NT2/D1 (cell line): Measurements from ENCODE around the gene GPR87.

Experiments used
- DNase-seq: peaks from one replicate; pipeline ENCODE4 v3.0.0-alpha.2; 2011; ENCODE audit warnings: low read depth, low spot score
- H3K27me3 ChIP-seq: 2 replicates; pipeline ENCODE4 v1.6.0; 2011; ENCODE audit warnings: mild to moderate bottlenecking; ENCODE audit not compliant: insufficient read length, insufficient read depth
- H3K36me3 ChIP-seq: 2 replicates; pipeline ENCODE4 v1.6.1; 2011; ENCODE audit warnings: mild to moderate bottlenecking, low read length, mixed read lengths; ENCODE audit not compliant: insufficient read depth, insufficient read length
- H3K4me1 ChIP-seq: 2 replicates; pipeline ENCODE4 v1.5.1; 2011; ENCODE audit not compliant: insufficient read depth, insufficient read length
- H3K4me3 ChIP-seq: 2 replicates; pipeline ENCODE4 v1.5.1; 2011; ENCODE audit warnings: low read depth; ENCODE audit not compliant: insufficient read length
- H3K9ac ChIP-seq: 2 replicates; pipeline ENCODE4 v1.6.0; 2011; ENCODE audit warnings: low read depth; ENCODE audit not compliant: insufficient read length
- H3K9me3 ChIP-seq: 2 replicates; pipeline ENCODE4 v1.5.1; 2011; ENCODE audit warnings: mild to moderate bottlenecking, low read length; ENCODE audit not compliant: insufficient read depth
- SUZ12 ChIP-seq: IDR thresholded peaks from 2 replicates; pipeline ENCODE4 v1.6.1; 2011; ENCODE audit not compliant: insufficient read length, insufficient read depth; ENCODE audit errors: extremely low read depth
- YY1 ChIP-seq: IDR thresholded peaks from 2 replicates; pipeline ENCODE4 v1.6.1; 2011; ENCODE audit not compliant: insufficient read length, insufficient read depth
- ZNF274 ChIP-seq: IDR thresholded peaks from 2 replicates; pipeline ENCODE4 v1.6.1; 2011; ENCODE audit warnings: mild to moderate bottlenecking, low read depth, low read length

GPR87 gene

DNA sequence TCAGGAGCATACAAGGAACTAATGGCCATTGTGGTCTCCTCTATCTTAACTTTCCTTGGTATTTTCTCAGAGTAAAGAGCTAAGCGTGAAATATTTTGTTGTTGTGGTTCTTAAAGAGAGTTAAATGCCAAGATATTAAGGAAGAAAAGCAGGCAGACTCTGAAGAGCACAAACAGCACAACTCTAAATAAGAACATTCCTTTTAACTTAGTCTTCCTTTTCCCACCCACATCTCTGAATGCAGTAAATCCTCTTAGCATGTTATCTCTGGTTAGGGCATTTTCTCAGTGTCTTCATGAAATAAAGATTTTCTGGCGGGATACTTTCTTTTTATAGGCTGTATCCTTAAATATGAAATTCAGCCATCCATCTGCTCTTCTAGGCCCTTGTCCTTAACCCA is 1.5 kb downstream of the GPR87 start:
- Histone ChIP-seq H3K27me3 (no peaks in the 10 kb centered on the region), H3K4me3 (no peak overlapping the region), H3K4me1 (no peaks in the 10 kb centered on the region), H3K9ac (no peak overlapping the region), H3K9me3 (no peaks in the 10 kb centered on the region), H3K36me3 (no peaks in the 10 kb centered on the region)
- TF ChIP-seq ZNF274 (no peak), YY1 (no peak), SUZ12 (no peak)
- no peak for DNase-seq

DNA sequence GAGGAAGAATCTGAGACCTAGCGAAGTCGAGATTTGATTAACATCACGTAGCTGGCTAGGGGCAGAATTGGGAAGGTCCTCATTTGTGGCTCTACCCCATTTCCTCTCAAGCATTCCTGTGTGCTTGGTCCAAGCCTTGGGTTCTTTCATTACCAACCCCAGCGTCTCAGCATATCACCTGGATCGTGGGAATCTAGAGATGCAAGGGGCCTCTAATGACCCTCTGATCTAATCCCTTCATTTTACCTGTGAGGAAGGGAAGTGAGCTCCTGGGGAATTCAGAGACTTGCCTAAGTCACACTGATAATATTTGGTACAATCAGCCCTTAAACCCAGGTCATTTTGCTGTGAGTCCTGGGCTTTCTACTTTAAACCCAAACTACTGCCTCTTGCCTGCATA is 2.0 kb downstream of the GPR87 start:
- no peak for TF ChIP-seq ZNF274
- Histone ChIP-seq H3K27me3 (no peaks in the 10 kb centered on the region), H3K9me3 (no peaks in the 10 kb centered on the region), H3K4me1 (no peaks in the 10 kb centered on the region), H3K9ac (no peak overlapping the region), H3K4me3 (no peak overlapping the region), H3K36me3 (no peaks in the 10 kb centered on the region)
- DNase-seq: no peak

DNA sequence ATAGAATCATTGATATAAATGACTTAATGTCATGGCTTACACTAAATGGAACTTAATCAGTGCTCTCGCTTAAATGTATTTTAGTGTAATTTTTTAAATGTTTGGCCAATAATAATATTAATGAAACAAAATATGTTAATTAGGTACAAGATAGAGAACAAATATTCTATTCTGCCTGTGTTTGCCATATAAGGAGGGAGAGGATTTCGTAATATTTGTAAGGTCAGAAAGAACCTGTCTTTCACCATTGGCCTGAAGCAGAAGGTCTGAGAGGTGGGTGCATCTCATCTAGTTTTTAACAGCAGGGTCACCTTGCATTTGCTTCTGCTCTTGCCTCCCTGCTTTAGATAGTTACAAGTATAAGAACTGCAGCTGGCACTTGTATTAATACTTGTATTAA is 2.5 kb downstream of the GPR87 start:
- H3K4me3 ChIP-seq: no peak overlapping the region
- H3K9ac ChIP-seq: no peak overlapping the region
- DNase-seq: no peak
- no peaks in the 10 kb centered on the region for H3K4me1 ChIP-seq
- no peaks in the 10 kb centered on the region for H3K27me3 ChIP-seq
- H3K36me3 ChIP-seq: no peaks in the 10 kb centered on the region
- TF ChIP-seq SUZ12: no peak
- TF ChIP-seq YY1: no peak
- no peak for TF ChIP-seq ZNF274
- H3K9me3 ChIP-seq: no peaks in the 10 kb centered on the region

GRCh38 chr3:151312972-151313371 is 3.6 kb downstream of the GPR87 start:
- no peaks in the 10 kb centered on the region for H3K27me3 ChIP-seq
- no peaks in the 10 kb centered on the region for H3K9me3 ChIP-seq
- no peaks in the 10 kb centered on the region for H3K36me3 ChIP-seq
- TF ChIP-seq SUZ12 (no peak), ZNF274 (no peak), YY1 (no peak)
- no peak overlapping the region for H3K9ac ChIP-seq
- H3K4me1 ChIP-seq: no peaks in the 10 kb centered on the region
- DNase-seq: no peak
- no peak overlapping the region for H3K4me3 ChIP-seq

DNA sequence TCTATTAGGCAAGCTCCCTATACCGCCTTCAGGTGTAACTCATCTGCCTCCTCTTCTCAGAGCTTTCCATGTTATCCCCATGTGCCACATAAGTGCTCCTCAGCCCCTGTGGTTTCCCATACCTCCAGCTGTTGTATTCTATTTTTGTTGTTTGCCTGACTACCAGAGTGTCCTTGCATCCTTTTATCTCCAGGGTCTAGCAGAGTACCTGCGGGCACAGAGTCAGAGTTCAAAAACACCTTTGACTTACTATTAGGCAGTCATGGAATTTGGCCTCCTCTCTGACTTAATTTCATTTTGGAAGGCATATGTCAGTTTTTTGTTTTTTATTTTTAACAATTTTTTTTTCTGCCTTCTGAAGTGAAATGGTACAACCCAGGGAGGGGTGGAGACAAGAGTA is 7.1 kb downstream of the GPR87 start:
- Histone ChIP-seq H3K36me3 (no peaks in the 10 kb centered on the region), H3K9ac (no peak overlapping the region), H3K4me1 (peaks cover 7% of the 10 kb centered on the region), H3K9me3 (no peaks in the 10 kb centered on the region), H3K27me3 (peaks cover 7% of the 10 kb centered on the region), H3K4me3 (no peak overlapping the region)
- no peak for DNase-seq
- no peak for TF ChIP-seq YY1
- no peak for TF ChIP-seq ZNF274
- no peak for TF ChIP-seq SUZ12

DNA sequence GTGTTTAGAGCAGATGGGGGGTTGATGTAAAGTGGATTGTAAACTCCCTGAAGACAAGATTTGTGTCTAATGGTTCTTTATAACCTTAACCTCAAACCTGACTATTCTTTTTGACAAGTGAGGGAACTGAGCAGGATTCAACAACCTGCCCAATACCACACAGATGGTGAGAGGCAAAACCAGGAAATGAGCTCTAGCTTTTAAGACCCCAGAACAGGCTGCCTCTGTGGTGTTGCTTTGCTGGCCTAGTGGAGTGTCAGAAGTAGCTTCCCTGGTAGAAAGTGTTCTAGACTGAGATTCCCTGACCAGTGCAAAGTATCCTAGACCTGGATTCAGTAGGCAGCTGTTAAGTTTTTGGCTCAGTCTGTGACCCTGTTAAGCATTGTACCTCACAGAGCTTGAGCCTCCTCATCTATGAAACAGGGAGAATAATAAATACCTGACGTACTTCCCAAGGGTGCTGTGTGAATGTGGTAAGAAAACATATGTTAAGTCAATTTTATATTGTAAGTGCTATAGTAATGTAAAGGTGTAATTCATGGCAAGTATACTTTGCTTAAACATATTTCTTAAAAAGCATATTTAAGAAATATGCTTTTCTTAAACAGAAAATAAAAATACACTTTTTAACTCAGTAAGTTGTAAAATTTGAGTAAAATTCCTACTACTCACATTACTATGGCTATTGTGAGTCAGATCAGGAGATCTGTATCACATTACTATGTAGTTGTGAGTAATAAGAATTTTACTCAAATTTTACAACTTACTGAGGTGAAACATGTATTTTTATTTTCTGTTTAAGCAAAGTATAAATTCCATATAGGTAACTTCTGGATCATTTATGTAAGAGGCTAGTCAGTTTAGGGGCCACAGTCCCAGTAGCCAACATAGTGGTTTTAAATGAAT is 8.8 kb downstream of the GPR87 start:
- peaks cover 9% of the 10 kb centered on the region for H3K4me1 ChIP-seq

GRCh38 chr3:151307131-151307530 is 9.5 kb downstream of the GPR87 start:
- Histone ChIP-seq H3K36me3 (no peaks in the 10 kb centered on the region), H3K4me3 (no peak overlapping the region), H3K27me3 (peaks cover 7% of the 10 kb centered on the region), H3K9me3 (no peaks in the 10 kb centered on the region), H3K9ac (no peak overlapping the region), H3K4me1 (peaks cover 9% of the 10 kb centered on the region)
- no peak for DNase-seq
- TF ChIP-seq YY1: no peak
- TF ChIP-seq ZNF274: no peak
- no peak for TF ChIP-seq SUZ12

More for the DNA sequence above, 8.8 kb downstream of the GPR87 start:
- Histone ChIP-seq H3K9ac (no peak overlapping the region), H3K4me3 (no peak overlapping the region), H3K9me3 (no peaks in the 10 kb centered on the region), H3K36me3 (no peaks in the 10 kb centered on the region), H3K27me3 (peaks cover 7% of the 10 kb centered on the region)
- TF ChIP-seq ZNF274: no peak
- DNase-seq: no peak
